GM18520 (cell line): ENCODE measurements around the gene CAMK1.

Experiments used
- ATAC-seq: cut with Tn5 transposase; IDR thresholded peaks from one replicate; pipeline ENCODE4 v1.9.1; 2021; ENCODE audit not compliant: unreplicated experiment

CAMK1 gene

DNA sequence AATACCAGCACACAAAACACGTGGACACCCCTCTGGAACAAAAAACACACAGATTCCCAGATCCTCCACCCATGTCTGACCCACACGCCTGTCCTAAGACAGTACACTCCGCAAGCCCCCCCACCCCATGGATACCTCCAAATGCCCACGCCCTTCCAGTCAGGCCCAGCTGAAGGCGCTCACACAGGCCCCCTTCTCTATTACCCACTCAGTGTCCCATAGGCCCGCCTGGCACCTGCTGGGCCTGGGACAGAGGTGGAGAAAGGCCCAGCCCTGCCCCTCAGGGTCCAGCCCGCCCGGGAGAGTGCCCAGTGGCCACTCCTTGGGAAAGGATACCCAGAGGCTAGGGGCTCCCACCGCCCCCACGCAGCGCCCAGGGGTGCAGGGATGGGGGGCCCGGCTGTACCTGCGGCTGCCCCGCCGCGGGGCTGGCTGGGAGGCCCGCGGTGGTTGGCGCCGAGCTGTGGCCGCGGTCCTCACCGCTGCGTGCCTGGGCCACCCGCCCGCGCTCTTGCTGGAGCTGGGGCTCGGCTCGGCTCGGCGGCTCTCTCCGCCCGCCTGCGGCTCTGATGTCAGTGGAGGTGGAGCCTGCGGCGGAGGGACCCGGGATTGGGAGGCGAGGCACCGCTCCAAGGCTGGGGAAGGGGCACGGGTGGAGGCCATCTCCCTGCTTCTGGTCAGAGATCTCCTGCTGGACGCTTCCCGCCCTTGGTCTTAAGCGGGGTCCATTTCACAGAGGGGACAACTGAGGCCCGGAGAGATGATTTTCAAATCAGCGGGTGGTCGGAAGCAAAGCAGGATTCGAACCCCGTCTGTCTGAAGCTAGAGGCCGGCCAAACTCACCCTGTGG lies at the start of gene CAMK1:
TSS of gene CAMK1 (minus strand) at position 522 of the 850 bp plus-strand sequence. CDS start 2,198 bp downstream, outside the sequence.
- ATAC-seq: peak; percentile 48

DNA sequence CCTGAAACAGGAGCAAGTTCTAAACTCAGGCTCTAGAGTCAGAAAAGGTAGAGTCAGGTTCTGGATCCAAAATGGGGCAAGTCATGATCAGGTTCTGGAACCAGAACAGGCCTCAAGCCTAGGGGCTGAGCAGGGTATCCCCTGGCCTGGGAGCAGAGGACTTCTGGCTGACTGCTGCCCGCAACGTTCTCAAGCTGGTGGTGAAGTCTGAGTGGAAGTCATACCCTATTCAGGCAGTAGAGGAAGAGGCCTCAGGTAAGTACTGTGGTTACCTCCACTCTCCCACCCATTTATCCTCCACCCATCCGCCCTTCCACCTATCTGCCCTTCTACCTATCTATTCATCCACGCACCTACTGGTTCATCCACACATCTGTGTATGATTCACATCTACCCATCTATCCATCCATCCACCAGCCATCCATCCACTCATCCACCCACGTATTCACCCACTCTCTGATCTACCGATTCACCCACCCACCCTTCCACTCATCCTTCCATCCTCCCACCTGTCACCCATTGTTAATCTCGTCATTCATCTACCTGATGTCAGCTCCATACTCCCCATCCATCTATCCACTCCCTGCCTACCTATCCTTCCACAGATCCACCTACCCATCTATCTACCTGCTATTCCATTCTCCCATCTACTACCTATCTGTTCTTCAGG lies 49.1 kb upstream of the CAMK1 start:
- no peak for ATAC-seq

DNA sequence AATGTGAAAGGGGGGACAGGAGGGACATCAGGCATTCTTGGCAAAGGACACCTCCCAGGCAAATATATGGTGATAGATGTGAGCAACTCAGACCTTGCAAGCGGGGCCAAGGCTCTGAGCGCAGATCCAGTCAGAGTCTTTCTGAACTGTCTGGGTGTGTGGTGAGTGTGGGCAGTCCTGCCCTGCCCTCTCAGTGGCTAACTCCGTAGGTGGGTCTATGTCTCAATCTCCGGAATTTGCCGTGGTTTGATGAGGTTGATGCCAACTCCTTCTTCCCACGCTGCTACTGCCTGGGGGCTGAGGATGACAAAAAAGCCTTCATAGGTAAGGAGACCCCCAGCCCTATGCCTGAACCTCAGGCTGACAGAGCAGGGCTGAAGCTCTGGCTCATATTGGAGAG lies 47.7 kb upstream of the CAMK1 start:
- ATAC-seq: no peak

DNA sequence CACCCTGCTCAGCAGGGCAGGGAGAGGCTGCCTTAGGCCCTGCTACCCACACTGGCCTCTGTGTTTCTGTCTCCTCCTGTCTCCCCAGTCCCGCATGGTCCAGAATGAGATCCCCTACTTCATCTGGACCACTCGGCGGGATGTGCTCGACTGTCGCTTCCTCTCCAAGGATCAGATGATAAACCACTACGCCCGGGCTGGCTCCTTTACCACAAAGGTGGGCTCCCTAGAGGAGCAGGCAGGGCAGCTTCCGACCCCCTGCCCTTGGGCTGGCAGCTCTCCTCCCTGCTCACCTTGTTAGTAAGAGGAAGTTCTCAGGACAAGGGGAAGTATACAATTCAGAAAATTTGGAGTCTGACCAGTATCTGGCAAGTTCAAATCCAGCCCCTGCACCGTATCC lies 46.2 kb upstream of the CAMK1 start:
- ATAC-seq: no peak

DNA sequence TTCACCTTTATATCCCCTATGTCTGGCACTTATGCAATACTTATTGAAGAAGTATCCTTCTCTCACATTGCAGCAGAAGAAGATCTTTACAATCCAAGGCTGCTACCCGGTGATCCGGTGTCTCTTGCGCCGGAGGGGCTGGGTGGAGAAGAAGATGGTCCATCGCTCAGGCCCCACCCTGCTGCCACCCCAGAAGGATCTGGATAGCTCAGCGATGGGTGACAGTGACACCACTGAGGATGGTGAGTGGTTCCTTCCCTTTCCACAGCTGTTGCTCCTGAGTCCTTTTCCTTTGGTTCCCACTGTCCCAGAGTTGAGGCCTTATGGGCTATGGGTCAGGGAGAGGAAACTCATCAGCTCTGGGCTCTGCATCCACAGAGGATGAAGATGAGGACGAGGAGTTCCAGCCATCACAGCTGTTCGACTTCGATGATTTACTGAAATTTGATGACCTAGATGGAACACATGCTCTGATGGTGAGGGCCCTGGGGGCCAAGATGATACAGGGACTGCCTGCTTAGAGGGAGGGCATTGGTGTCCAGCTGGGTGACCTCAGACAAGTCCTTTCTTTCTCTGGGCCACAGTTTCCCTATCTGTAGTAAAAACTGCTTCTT lies 43.2 kb upstream of the CAMK1 start:
- no peak for ATAC-seq

DNA sequence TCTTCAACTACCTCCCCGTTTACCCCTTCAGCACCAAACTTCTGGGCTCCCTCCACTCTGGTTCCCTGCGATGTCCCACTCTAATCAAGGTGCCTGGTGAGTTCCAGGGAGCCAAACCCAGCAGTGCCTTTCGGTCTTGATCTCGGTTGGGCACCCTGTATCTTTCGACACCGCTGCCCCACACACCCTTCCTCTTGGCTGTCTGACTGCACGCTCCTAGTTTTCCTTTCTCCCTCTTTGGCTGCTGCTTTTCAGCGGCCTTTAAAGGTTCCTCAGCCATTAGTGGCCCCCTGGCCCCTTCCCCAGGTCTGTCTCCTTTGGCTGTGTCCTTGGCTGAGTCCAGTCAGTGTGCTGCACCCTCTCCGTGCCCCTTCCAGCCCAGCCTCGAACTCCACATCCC lies 41.1 kb upstream of the CAMK1 start:
- no peak for ATAC-seq

DNA sequence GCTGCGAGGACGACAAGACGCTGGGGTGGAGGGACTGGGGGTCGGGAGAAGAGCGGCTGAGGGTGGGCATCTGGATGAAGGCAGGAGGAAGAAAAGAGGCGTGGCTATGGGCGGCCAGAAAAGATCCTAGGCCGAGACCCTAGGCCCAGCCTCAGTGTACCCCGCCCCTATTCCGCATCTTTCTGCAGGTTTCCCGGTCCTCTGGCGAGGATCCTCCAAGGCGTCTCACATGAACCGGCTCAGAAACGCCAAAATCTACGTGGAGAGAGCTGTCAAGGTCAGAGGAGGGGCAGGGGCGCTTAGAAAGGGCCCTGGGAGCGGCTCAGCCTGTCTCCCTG lies 40.7 kb upstream of the CAMK1 start:
- ATAC-seq: no peak

DNA sequence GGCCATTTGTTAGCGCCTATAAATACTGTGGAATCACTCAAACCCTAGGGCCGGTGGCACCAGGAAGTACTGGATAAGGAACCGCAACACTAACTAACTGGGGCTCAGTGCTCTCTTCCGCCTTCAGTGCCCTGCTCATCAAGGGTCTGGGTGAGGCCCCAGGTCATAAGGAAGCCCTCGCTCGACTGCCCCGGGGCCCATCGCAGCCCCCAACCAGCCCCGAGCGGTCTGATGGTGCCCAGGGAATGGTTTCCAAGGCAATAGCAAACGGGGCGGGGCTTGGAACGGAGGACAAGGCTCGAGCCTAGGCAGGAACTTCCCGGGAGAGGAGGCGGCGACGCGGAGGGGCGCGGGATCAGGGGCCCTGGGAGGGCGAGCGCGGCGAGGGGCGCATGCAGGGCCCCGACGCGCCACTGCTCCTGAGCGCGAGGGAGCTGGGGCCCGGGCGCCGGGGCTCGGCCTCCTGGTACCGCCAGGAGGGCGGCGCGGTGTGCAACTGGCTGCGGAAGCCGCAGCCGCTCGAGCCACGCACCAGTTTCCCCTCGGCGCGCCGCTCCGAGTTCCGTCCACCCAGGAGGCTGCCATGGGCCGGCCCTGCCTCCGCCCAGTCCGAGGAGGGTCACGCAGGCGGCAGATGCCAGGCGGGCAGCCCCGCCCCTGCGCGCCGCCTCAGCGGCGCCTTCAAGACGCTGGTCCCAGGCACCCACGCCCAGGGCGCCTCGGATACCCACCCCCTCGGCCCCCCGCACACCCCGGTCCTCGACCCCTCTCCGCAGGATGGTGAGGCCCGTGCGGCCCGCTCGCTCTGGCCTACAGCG lies 40.1 kb upstream of the CAMK1 start, which contains the start of gene TTLL3:
TSS of gene TTLL3 (plus strand) at position 648 of the 818 bp plus-strand sequence. CDS start 400 bp downstream, outside the sequence.
- peak; percentile 38 for ATAC-seq

DNA sequence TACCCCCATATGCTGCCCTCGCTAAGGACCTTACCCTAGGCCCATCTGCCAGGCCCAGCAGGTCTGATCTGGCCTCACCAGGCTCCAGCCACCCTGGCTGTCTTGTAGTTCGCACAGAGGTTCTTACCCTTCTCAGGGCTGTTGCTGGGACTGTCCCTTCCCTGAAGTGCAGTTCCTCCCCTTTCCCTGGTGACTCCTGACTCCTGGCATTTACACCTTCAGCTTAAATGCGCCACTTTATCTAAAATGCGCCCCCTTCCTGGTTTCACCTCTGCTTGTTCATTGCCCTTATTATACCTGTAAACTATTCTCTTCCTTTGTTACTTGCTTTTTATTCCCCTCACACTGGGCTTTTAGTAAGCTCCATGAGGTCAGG lies 39.5 kb upstream of the CAMK1 start:
- ATAC-seq: no peak

DNA sequence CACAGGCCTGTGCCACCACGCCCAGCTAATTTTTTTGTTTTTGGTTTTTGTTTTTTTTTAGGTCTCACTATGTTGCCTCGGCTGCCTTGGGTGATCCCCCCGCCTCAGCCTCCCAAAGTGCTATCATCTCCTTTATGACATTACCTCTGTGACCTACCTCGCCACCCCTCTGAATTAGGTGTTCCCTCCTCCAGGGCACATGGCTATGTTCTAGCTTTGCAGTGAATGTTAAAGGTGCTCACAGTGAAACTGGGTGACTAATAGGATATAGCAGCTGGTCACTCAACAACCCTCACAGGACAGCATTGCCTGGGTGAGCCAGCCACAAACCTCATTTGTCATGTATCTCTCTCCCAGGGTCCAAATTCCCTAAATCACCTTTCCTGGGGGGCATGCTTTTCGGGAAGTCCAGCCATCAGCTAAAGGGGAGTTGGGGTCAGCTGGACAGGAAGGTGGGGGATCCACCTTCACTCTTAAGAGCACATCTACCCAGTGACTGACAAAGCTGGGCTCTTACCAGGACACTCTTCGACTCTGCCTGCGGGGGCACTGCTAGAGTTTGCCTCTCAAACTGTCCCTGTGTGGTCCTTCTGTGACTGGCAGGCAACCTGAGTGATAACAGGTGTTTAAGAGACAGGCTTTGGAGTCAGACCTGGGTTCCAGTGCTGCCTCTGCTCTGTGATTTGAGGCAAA lies 38.7 kb upstream of the CAMK1 start:
- ATAC-seq: no peak

DNA sequence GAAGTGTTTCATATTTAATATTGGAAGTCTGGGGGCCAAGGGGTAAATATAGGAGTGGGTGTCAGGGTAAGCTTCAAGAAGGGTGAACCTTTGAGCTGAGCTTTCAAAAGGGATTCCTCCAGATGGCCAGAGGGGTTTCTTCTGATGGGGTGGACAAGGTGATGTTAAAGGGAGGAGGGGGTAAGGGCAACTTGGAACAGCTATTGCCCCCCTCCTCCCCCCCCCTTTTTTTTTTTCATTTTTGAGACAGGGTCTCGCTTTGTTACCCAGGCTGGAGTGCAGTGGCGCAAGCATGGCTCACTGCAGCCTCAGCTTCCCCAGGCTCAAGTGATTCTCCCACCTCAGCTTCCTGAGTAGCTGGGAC lies 38.2 kb upstream of the CAMK1 start:
- ATAC-seq: no peak

DNA sequence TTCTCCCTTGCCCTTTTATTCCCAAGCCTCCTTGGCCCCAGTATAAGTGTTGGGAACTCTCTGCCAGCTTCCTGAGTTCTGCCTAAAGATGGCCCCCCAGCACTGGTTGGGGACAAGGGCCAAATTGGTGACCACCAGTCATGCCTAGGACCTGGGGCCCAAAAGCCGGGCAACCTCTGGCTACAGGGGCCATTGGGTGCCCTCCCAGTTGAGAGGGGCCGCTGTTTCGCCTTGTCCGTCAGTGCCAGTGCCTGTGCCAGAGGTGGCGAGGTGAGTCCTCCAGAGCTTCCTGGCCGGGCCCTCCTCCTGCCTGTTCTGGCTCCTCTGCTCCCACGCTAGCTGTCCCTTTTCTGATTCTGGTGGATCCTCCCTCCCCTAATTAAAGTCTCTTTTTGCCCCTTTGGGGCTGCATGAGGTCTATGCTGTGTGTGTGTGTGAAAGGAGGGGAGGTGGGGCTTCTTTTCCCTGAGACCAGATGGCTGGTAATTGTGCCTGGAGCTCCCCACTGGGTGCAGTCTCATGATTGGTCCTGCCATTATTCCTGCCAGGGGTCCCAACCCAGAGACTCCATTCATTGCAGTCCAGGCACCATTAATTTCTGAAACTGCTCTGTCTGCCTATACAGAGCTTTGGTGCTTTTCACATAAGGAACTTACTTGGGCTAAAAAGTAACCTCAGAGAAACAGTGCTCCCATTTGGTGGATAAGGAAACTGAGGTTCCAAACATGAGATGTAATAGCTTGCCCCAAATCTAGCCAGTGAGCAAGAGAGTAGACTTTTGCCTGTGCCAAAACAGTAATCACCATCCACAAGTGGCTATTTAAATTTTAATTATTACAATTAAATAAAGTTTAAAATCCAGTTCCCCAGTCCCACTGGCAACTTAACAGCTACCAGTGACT lies 37.2 kb upstream of the CAMK1 start:
- no peak for ATAC-seq

DNA sequence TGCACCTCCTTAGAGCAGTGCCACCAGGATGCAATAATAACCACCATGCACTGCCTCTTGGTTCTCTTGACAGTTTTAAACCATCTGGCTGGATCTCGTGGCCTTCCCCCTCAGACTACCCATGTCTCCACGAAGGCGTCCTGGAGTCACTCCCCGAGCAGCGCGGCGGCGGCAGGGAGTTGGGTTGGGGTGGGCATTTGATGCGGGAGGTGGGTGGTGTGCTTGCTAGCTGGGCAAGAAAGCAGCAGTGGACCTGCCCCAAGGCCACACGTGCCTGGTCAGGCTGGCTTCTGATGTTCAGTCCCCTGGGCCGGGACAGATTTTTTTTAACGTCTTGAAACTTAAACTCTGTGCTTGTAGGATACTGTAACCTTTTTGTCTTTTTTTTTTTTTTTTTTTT lies 36.4 kb upstream of the CAMK1 start:
- ATAC-seq: no peak

DNA sequence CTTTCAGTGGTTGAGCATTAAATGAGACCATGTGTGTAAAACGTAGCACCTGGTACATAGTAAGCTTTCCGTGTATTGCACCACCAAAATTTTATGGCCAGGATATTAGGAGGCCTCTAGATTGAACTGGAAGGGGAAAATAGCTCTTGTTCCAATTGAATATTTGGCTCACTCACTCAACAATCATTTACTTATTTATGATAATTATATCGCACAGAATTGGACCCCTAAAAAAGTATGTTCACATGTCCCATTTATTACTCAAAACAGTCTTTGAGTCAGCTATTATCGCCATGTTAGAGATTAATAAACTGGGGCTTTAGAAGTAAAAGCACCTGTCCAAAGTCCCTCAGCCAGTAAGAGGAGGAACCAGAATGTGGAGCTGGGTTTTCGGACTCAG lies 35.2 kb upstream of the CAMK1 start:
- no peak for ATAC-seq

DNA sequence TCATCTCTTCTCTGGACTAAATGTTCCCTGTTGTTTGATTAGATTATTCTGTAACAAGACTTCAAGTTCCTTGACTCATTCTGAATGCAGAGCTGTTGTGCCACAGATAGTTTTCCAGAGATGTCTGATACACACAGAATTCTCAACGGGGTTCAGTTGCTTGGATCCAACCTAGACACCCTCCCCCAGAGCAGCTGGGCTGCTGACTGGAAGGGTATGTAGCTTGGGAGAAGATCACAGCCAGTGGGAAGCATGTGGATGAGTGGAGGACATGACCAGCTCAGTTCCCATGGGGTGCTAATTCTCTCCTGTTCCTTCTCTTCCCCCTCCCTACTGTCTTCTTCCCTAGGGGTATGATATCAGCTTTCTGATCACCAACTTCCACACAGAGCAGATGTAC lies 33.7 kb upstream of the CAMK1 start:
- ATAC-seq: no peak

DNA sequence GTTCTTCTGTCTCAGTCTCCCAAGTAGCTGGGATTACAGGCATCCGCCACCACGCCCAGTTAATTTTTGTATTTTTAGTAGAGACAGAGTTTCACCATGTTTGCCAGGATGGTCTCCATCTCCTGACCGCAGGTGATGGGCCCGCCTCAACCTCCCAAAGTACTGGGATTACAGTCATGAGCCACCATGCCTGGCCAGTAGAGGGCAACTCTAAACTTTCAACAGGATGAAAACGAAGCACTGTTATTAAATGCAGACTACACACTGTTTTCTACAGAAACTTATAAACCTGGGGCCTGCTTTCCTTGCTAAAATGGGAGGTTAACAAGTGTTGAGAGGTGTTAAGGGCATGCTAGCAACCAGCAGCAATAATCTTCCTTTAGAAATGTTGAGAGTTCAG lies 30.8 kb upstream of the CAMK1 start:
- no peak for ATAC-seq

DNA sequence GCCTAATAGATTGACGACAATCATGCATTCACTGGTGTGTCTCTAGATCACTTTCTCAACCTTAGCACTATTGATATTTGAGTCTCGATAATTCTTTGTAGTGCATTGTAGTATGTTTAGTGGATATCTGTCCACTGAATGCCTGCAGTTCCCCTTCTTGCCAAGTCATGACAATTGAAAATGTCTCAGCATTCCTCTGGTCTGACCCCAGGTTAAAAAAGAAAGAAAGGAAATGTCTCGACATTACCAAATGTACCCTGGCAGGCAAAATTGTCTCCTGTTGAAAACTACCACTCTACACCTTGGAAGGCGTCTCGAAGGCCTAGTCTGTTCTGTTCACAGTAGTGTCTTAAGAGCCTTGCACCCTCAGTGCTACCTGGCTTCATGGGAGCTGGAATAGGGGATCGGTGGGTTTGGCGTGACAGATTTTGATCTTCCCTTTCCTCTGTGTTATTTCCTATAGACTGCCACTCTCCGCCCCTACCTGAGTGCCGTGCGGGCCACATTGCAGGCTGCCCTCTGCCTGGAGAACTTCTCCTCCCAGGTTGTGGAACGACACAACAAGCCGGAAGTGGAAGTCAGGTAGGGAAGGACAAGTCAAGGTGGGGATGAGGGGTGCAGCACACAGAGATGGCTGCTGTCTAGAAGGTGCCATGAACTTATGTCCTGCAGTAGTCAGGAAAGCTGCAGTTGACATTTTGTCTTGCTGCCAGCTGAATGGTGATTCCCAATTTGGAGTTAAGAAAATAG lies 27.6 kb upstream of the CAMK1 start:
- no peak for ATAC-seq

DNA sequence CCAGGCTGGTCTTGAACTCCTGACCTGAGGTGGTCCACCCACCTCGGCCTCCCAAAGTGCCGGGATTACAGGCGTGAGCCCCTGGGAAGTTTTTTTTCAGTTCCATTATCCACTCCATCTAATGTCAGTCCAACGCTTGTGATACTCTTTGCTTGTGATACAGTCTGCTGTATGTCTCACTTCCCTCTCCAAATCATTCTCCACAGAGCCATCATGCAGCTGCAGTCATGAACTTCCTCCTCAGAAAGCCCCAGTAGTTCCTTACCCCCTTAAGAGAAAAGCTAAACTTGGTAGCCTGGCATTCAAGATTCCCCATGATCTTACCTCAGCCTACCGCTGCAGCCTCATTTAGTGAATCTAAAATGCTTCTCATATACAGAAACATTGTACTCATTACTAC lies 25.5 kb upstream of the CAMK1 start:
- no peak for ATAC-seq

DNA sequence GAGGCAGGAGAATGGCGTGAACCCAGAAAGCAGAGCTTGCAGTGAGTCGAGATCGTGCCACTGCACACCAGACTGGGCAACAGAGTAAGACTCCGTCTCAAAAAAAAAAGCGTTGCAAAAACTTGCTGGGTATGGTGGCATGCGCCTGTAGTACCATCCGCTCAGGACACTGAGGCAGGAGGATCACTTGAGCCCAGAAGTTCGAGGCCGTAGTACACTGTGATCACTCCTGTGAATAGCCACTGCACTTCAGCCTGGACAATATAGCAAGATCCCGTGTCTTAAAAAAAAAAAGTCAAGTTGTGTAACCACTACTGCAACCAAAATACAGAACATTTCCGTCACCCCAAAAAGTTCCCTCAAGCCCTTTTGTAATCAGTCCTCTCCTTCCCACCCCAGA lies 24.7 kb upstream of the CAMK1 start:
- ATAC-seq: no peak
